HepG2 (cell line): ENCODE data around the gene ZBTB22. TPM values are rescaled to one million over a fixed set of nuclear protein-coding genes. Genes with fewer than 3 reads are reported as not detected.

Experiments used
- FOXO1 ChIP-seq: sonication (generic); formaldehyde crosslinking; IDR thresholded peaks from 2 replicates; pipeline ENCODE4 v1.4.0; 2020; ENCODE audit warnings: missing genetic modification reagents
- GMEB2 ChIP-seq: IDR thresholded peaks from 2 replicates; pipeline ENCODE4 v1.6.1; 2016; ENCODE audit warnings: missing biosample characterization, missing genetic modification reagents, low read depth
- MED1 ChIP-seq: sonication (generic); formaldehyde crosslinking; IDR thresholded peaks from 2 replicates; pipeline ENCODE4 v1.4.0; 2020; ENCODE audit warnings: missing genetic modification reagents
- NCOA5 ChIP-seq: sonication (generic); formaldehyde crosslinking; IDR thresholded peaks from 2 replicates; pipeline ENCODE4 v1.4.0; 2020; ENCODE audit warnings: missing genetic modification reagents
- NFATC3 ChIP-seq: sonication (generic); formaldehyde crosslinking; IDR thresholded peaks from 2 replicates; pipeline ENCODE4 v1.5.1; 2020; ENCODE audit warnings: mild to moderate bottlenecking, missing genetic modification reagents
- SATB2 ChIP-seq: sonication (generic); formaldehyde crosslinking; IDR thresholded peaks from 2 replicates; pipeline ENCODE4 v1.5.0; 2020; ENCODE audit warnings: missing genetic modification reagents
- ZBTB40 ChIP-seq, 2 experiments: fragments of 450-650 bp in 1 of 2; sonication (generic) in 1 of 2; formaldehyde crosslinking in 1 of 2; IDR thresholded peaks; 2 replicates each; pipeline versions ENCODE4 v1.6.1 to v1.8.0; 2016 to 2022; ENCODE audit warnings: antibody characterized with exemption in 1 of 2, mild to moderate bottlenecking in 1 of 2, missing genetic modification reagents in 1 of 2
- ZFP1 ChIP-seq: IDR thresholded peaks from 2 replicates; pipeline ENCODE4 v1.6.1; 2016
- ZFX ChIP-seq: sonication (generic); formaldehyde crosslinking; IDR thresholded peaks from 2 replicates; pipeline ENCODE4 v1.4.0; 2020; ENCODE audit warnings: mild to moderate bottlenecking, low read depth, missing genetic modification reagents, moderate library complexity
- ZNF3 ChIP-seq: IDR thresholded peaks from 2 replicates; pipeline ENCODE4 v1.7.0; 2017; ENCODE audit warnings: inconsistent platforms
- ZNF335 ChIP-seq: sonication (generic); formaldehyde crosslinking; IDR thresholded peaks from 2 replicates; pipeline ENCODE4 v1.4.0; 2020; ENCODE audit warnings: missing genetic modification reagents
- ZNF33B ChIP-seq: sonication (generic); formaldehyde crosslinking; IDR thresholded peaks from 2 replicates; pipeline ENCODE4 v1.5.1; 2020; ENCODE audit warnings: mild to moderate bottlenecking, missing genetic modification reagents
- ZNF446 ChIP-seq: sonication (generic); formaldehyde crosslinking; IDR thresholded peaks from 2 replicates; pipeline ENCODE4 v1.5.0; 2020; ENCODE audit warnings: mild to moderate bottlenecking, missing genetic modification reagents
- ZNF616 ChIP-seq: sonication (generic); formaldehyde crosslinking; IDR thresholded peaks from 2 replicates; pipeline ENCODE4 v1.5.0; 2020; ENCODE audit warnings: low read depth, mild to moderate bottlenecking, missing genetic modification reagents
- ZNF670 ChIP-seq: sonication (generic); formaldehyde crosslinking; IDR thresholded peaks from 2 replicates; pipeline ENCODE4 v1.8.0; 2022; ENCODE audit warnings: mild to moderate bottlenecking, missing genetic modification reagents, borderline replicate concordance
- ZNF713 ChIP-seq: sonication (generic); formaldehyde crosslinking; IDR thresholded peaks from 2 replicates; pipeline ENCODE4 v1.4.0; 2020; ENCODE audit warnings: mild to moderate bottlenecking, missing genetic modification reagents
- ZNF75D ChIP-seq: sonication (generic); formaldehyde crosslinking; IDR thresholded peaks from 2 replicates; pipeline ENCODE4 v1.8.1; 2023; ENCODE audit warnings: missing genetic modification reagents, mild to moderate bottlenecking, borderline replicate concordance
- polyA plus RNA-seq, 8 experiments: library from polyadenylated mRNA; depleted of rRNA in 3 of 8; stranded (reverse) in 7 of 8; unstranded in 1 of 8; fragments of >200 nt; fragmentation: Illumina TruSeq in 4 of 8; extraction: Trizol in 4 of 8; gene quantifications; 2 replicates each; pipeline versions ENCODE4 v1.2.1 to v1.2.3, GENCODE V29; 2011 to 2016; ENCODE audit warnings: low read depth in 4 of 8, missing spikeins in 1 of 8, mixed read lengths in 1 of 8; ENCODE audit not compliant: insufficient read depth in 1 of 8
- total RNA-seq, 5 experiments: library from RNA; depleted of rRNA; stranded (reverse); fragments of >200 nt; fragmentation: Illumina TruSeq; extraction: Trizol; gene quantifications; 2 replicates each; pipeline ENCODE4 v1.2.3, GENCODE V29; 2016; ENCODE audit warnings: low read depth in 1 of 5
- TF ChIP-seq, protein P1 (sequence below): sonication (generic); formaldehyde crosslinking; conservative IDR thresholded peaks from 2 replicates; pipeline ENCODE4 v1.8.0; 2022; ENCODE audit warnings: low read depth, missing genetic modification reagents

The ZBTB22 gene
- total and polyA plus RNA-seq, 2 of the 13 experiments (the other 11 are each of a cell fraction or from before 2014, with no cell fraction given), result 8.0 to 10.6 TPM

- TF ChIP-seq ZNF446 (CRISPR knock-in tag), result no peak
- TF ChIP-seq ZNF670 (CRISPR knock-in tag), result no peak
- TF ChIP-seq NFATC3 (CRISPR knock-in tag), result no peak
- 0 out of 2 replicates have a peak, but pooled peaks have one; percentile 22 for TF ChIP-seq ZNF616 (CRISPR knock-in tag)
- TF ChIP-seq ZNF75D (CRISPR knock-in tag), result no peak
- no peak; the same call in 1 of the 2 replicates for TF ChIP-seq ZBTB40 (IDR thresholded peaks at IDR 0.05)
- peak; percentile 64 for TF ChIP-seq ZBTB40 (CRISPR knock-in tag; IDR thresholded peaks at IDR 0.05)
- TF ChIP-seq NCOA5, result no peak
- no peak; the same call in 1 of the 2 replicates for TF ChIP-seq FOXO1 (CRISPR knock-in tag)
- TF ChIP-seq ZNF713, result no peak
- no peak for TF ChIP-seq ZNF3 (CRISPR knock-in tag)
- peak; percentile 30 for TF ChIP-seq ZFX (CRISPR knock-in tag)
- TF ChIP-seq ZNF335 (CRISPR knock-in tag), result no peak
- TF ChIP-seq GMEB2 (CRISPR knock-in tag), result 0 out of 2 replicates have a peak, but pooled peaks have one; percentile 29
- TF ChIP-seq MED1 (CRISPR knock-in tag), result no peak; the same call in 1 of the 2 replicates
- TF ChIP-seq, protein P1, sequence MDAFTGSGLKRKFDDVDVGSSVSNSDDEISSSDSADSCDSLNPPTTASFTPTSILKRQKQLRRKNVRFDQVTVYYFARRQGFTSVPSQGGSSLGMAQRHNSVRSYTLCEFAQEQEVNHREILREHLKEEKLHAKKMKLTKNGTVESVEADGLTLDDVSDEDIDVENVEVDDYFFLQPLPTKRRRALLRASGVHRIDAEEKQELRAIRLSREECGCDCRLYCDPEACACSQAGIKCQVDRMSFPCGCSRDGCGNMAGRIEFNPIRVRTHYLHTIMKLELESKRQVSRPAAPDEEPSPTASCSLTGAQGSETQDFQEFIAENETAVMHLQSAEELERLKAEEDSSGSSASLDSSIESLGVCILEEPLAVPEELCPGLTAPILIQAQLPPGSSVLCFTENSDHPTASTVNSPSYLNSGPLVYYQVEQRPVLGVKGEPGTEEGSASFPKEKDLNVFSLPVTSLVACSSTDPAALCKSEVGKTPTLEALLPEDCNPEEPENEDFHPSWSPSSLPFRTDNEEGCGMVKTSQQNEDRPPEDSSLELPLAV (CRISPR knock-in tag), result no peak
- no peak for TF ChIP-seq SATB2
- TF ChIP-seq ZFP1 (CRISPR knock-in tag), result peak; percentile 23; the same call in 1 of the 2 replicates
- 0 out of 2 replicates have a peak, but pooled peaks have one; percentile 43 for TF ChIP-seq ZNF33B
Observed at GRCh38 chr6:33317669-33318425, at the start of gene ZBTB22 (continued).
